ENCODE results near the gene CD48.

GRCh38 chr1:160638540-160638857, 73.1 kb downstream of the CD48 start:
- TF ChIP-seq CTCF (IDR thresholded peaks at IDR 0.05; ENCODE audit: low read depth, low read length) (no peak), EZH2phosphoT487 (IDR thresholded peaks at IDR 0.05; ENCODE audit: low read depth) (no peak)

Measured in OCI-LY3 (cell line).